ENCODE measurements around the gene PTGER3. TPM values are rescaled to one million over a fixed set of nuclear protein-coding genes. Genes with fewer than 3 reads are reported as not detected.

Gene PTGER3
- total and polyA plus RNA-seq, 10 of the 15 experiments (the other 5 are each of a cell fraction or from before 2014, with no cell fraction given), result under 0.01 to 0.04 (median 0.02) TPM; not detected in 7

GRCh38 chr1:70979313-70979712, 68.3 kb downstream of the PTGER3 start:
- H4K20me1 ChIP-seq (ENCODE audit: control insufficient read depth, insufficient read depth), result no peaks in the 10 kb centered on the region
- ChIA-PET RAD21 (ENCODE audit: unreplicated experiment) (no interaction called here), SMC1A (ENCODE audit: uncharacterized antibody, unreplicated experiment) (interaction anchor here (1.5 kb wide), 1 partner anchor 9 kb away, joined by 4 read pairs; no protein-coding TSS in a partner anchor), CTCF (no interaction called here), POLR2A (no interaction called here)
- no peak overlapping the region for H3K9ac ChIP-seq (ENCODE audit: control insufficient read depth, insufficient read depth, low read length)
- H3K27ac ChIP-seq (ENCODE audit: control insufficient read depth, insufficient read depth), result no peak overlapping the region
- H2AFZ ChIP-seq (ENCODE audit: control insufficient read depth, low read depth, low read length), result no peak overlapping the region
- intact Hi-C loops (cut with micrococcal nuclease; ENCODE audit: unreplicated experiment) (no loop called here), in situ Hi-C loops (cut with MboI) (no loop called here)
- H3K4me2 ChIP-seq (ENCODE audit: control insufficient read depth, insufficient read depth), result no peak overlapping the region
- WGBS (ENCODE audit: insufficient coverage, insufficient replicate concordance, low lambda C conversion rate, missing lambda C conversion rate), result 19% methylated on average over 4 of the region's 4 CpGs
- H3K36me3 ChIP-seq (ENCODE audit: control insufficient read depth in 2 of 2, insufficient read depth in 2 of 2, low read length in 1 of 2), result no peaks in the 10 kb centered on the region
- no peaks in the 10 kb centered on the region for H3K79me2 ChIP-seq (ENCODE audit: control insufficient read depth, insufficient read depth, low read length)
- no peaks in the 10 kb centered on the region for H3K4me1 ChIP-seq (ENCODE audit: control insufficient read depth, insufficient read depth, low read length)
- no peak overlapping the region for H3K4me3 ChIP-seq
- ATAC-seq (no peak), FAIRE-seq (no peak), DNase-seq (ENCODE audit: low read depth, low spot score) (no peak)
- H3K27me3 ChIP-seq (replicated peaks in 1 of 2; ENCODE audit: control insufficient read depth in 2 of 2, insufficient read depth in 2 of 2, low read length in 1 of 2), result no peaks in the 10 kb centered on the region
- no peak for TF ChIP-seq EED (IDR thresholded peaks at IDR 0.05; ENCODE audit: low read depth)
- no peak for TF ChIP-seq SREBF2 (IDR thresholded peaks at IDR 0.05; ENCODE audit: low read length)
- TF ChIP-seq, protein P1, sequence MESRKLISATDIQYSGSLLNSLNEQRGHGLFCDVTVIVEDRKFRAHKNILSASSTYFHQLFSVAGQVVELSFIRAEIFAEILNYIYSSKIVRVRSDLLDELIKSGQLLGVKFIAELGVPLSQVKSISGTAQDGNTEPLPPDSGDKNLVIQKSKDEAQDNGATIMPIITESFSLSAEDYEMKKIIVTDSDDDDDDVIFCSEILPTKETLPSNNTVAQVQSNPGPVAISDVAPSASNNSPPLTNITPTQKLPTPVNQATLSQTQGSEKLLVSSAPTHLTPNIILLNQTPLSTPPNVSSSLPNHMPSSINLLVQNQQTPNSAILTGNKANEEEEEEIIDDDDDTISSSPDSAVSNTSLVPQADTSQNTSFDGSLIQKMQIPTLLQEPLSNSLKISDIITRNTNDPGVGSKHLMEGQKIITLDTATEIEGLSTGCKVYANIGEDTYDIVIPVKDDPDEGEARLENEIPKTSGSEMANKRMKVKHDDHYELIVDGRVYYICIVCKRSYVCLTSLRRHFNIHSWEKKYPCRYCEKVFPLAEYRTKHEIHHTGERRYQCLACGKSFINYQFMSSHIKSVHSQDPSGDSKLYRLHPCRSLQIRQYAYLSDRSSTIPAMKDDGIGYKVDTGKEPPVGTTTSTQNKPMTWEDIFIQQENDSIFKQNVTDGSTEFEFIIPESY (IDR thresholded peaks at IDR 0.05), result no peak
- no peak for TF ChIP-seq ZNF24 (IDR thresholded peaks at IDR 0.05)
- TF ChIP-seq POU2F2 (IDR thresholded peaks at IDR 0.05; ENCODE audit: borderline replicate concordance, low read depth, low read length), result no peak
- no peak for TF ChIP-seq BACH1 (IDR thresholded peaks at IDR 0.05; ENCODE audit: borderline replicate concordance)
- TF ChIP-seq DPF2 (IDR thresholded peaks at IDR 0.05), result no peak
- no peak for TF ChIP-seq RFX5 (IDR thresholded peaks at IDR 0.05; ENCODE audit: low read depth, low read length)
- TF ChIP-seq SMAD5 (IDR thresholded peaks at IDR 0.05; ENCODE audit: low read depth), result no peak
- no peak for TF ChIP-seq EP300 (IDR thresholded peaks at IDR 0.05; ENCODE audit: borderline replicate concordance in 1 of 2, control insufficient read depth in 1 of 2, low read depth in 2 of 2, low read length in 2 of 2)
- no peak for TF ChIP-seq FOXM1 (IDR thresholded peaks at IDR 0.05; ENCODE audit: low read depth, low read length)
- TF ChIP-seq NFYB (IDR thresholded peaks at IDR 0.05; ENCODE audit: insufficient read depth, low read depth, low read length), result no peak
- TF ChIP-seq SREBF1 (IDR thresholded peaks at IDR 0.05; ENCODE audit: low read length), result no peak
- TF ChIP-seq CBX3 (IDR thresholded peaks at IDR 0.05; ENCODE audit: borderline replicate concordance, low read depth), result no peak
- no peak for TF ChIP-seq BHLHE40 (IDR thresholded peaks at IDR 0.05; ENCODE audit: borderline replicate concordance in 1 of 2, low read depth in 2 of 2, low read length in 1 of 2)
- TF ChIP-seq TCF3 (IDR thresholded peaks at IDR 0.05; ENCODE audit: borderline replicate concordance, insufficient read depth, low read depth, low read length), result no peak
- TF ChIP-seq ESRRA (IDR thresholded peaks at IDR 0.05; ENCODE audit: low read length), result no peak
- no peak for TF ChIP-seq TCF7 (IDR thresholded peaks at IDR 0.05; ENCODE audit: borderline replicate concordance)
- no peak for TF ChIP-seq PBX3 (IDR thresholded peaks at IDR 0.05; ENCODE audit: insufficient replicate concordance, low read depth, low read length)
- no peak for TF ChIP-seq POLR2AphosphoS5 (IDR thresholded peaks at IDR 0.05; ENCODE audit: low read length)
- no peaks in the 10 kb centered on the region for H3K9me3 ChIP-seq (replicated peaks; ENCODE audit: control insufficient read depth, insufficient read depth, low read length)
- no TSS peak for BruUV-seq (replicated peaks)

All from GM12878 (cell line).